Naive thymus-derived CD4-positive, alpha-beta T cell (primary cell): Measurements from ENCODE around the gene IGIP. TPM values are rescaled to one million over a fixed set of nuclear protein-coding genes. Genes with fewer than 3 reads are reported as not detected.

Source experiments
- ATAC-seq: fragments of 150-1000 bp; cut with Tn5 transposase; 2 replicates; pipeline ENCODE4 v1.10.0; 2021; ENCODE audit warnings: mild to moderate bottlenecking, moderate library complexity
- CTCF ChIA-PET: fragments of 350-600 bp; sonication (Branson Sonifier 250); formaldehyde crosslinking; loops from one replicate; lab custom pipeline; 2021; ENCODE audit warnings: antibody characterized with exemption; lab: Charles Lee
- POLR2A ChIA-PET: fragments of 350-600 bp; sonication (Branson Sonifier 250); formaldehyde crosslinking; loops from one replicate; lab custom pipeline; 2021; ENCODE audit warnings: antibody characterized with exemption, inconsistent platforms; lab: Charles Lee
- DNase-seq, 9 donors: peaks; one replicate each; pipeline versions ENCODE4 v3.0.0 to v3.0.0-alpha.2; 2020 to 2022; ENCODE audit warnings: mixed read lengths in 1 of 9
- H3K27ac ChIP-seq: one replicate; pipeline ENCODE4 v1.7.0; 2013; ENCODE audit warnings: mild to moderate bottlenecking, low read depth, low read length, moderate library complexity
- H3K27me3 ChIP-seq, 2 donors: one replicate each; pipeline ENCODE4 v1.7.0; 2013; ENCODE audit warnings: low read length in 2 of 2, mild to moderate bottlenecking in 2 of 2, moderate library complexity in 2 of 2; ENCODE audit not compliant: control insufficient read depth in 2 of 2, insufficient read depth in 2 of 2
- H3K36me3 ChIP-seq, 3 experiments: 1 replicate in 2 of 3; 2 replicates in 1 of 3; pipeline ENCODE4 v1.7.0; 2013; ENCODE audit warnings: low read length in 3 of 3, mild to moderate bottlenecking in 3 of 3, moderate library complexity in 1 of 3; ENCODE audit not compliant: insufficient read depth in 3 of 3, control insufficient read depth in 2 of 3
- H3K4me1 ChIP-seq, 2 donors: one replicate each; pipeline ENCODE4 v1.7.0; 2013; ENCODE audit warnings: low read length in 2 of 2, mild to moderate bottlenecking in 2 of 2, moderate library complexity in 1 of 2; ENCODE audit not compliant: control insufficient read depth in 2 of 2, insufficient read depth in 2 of 2
- H3K4me3 ChIP-seq: 2 replicates; pipeline ENCODE4 v1.7.0; 2013; ENCODE audit warnings: mild to moderate bottlenecking, low read length
- H3K9me3 ChIP-seq, 3 experiments: 1 replicate in 2 of 3; 2 replicates in 1 of 3; pipeline ENCODE4 v1.7.0; 2013; ENCODE audit warnings: low read length in 3 of 3; ENCODE audit not compliant: control insufficient read depth in 2 of 3
- H3K27ac Mint-ChIP-seq, 9 donors: one replicate each; pipeline ENCODE4 v1.8.0; 2020 to 2022; ENCODE audit warnings: mixed read lengths in 9 of 9, mild to moderate bottlenecking in 8 of 9, moderate library complexity in 5 of 9, inconsistent platforms in 2 of 9
- H3K27me3 Mint-ChIP-seq, 5 donors: one replicate each; pipeline ENCODE4 v1.8.0; 2021 to 2022; ENCODE audit warnings: mixed read lengths in 5 of 5, mild to moderate bottlenecking in 1 of 5
- H3K36me3 Mint-ChIP-seq, 5 donors: one replicate each; pipeline ENCODE4 v1.8.0; 2020 to 2022; ENCODE audit warnings: mixed read lengths in 5 of 5, mild to moderate bottlenecking in 3 of 5, inconsistent platforms in 1 of 5
- H3K4me1 Mint-ChIP-seq, 7 donors: one replicate each; pipeline ENCODE4 v1.8.0; 2020 to 2022; ENCODE audit warnings: mixed read lengths in 7 of 7, mild to moderate bottlenecking in 3 of 7, inconsistent platforms in 1 of 7
- H3K4me3 Mint-ChIP-seq, 10 donors: one replicate each; pipeline ENCODE4 v1.8.0; 2020 to 2022; ENCODE audit warnings: mild to moderate bottlenecking in 10 of 10, mixed read lengths in 10 of 10, moderate library complexity in 6 of 10, inconsistent platforms in 2 of 10
- H3K9me3 Mint-ChIP-seq, 11 donors: one replicate each; pipeline ENCODE4 v1.8.0; 2020 to 2022; ENCODE audit warnings: mixed read lengths in 11 of 11, mild to moderate bottlenecking in 4 of 11, inconsistent platforms in 1 of 11, moderate library complexity in 1 of 11
- intact Hi-C, 2 donors: fragments of 100-400 bp; cut with micrococcal nuclease; formaldehyde crosslinking; loops; one replicate each; pipeline ENCODE4 v1.15.1; 2023
- polyA plus RNA-seq, 2 donors: library from polyadenylated mRNA; unstranded; fragments of 300-500 nt; fragmentation: Illumina TruSeq; gene quantifications; one replicate each; pipeline ENCODE4 v1.2.3, GENCODE V29; 2021
- total RNA-seq, 6 experiments: library from RNA in 5 of 6; stranded (reverse) in 5 of 6; gene quantifications; 1 replicate in 5 of 6; 2 replicates in 1 of 6; pipeline ENCODE4 v1.2.3 and lab custom pipeline; 2021 to 2026

IGIP gene
- total and polyA plus RNA-seq, 7 experiments from 2014 or later, result 0.59 to 15.4 (median 4.7) TPM

DNA sequence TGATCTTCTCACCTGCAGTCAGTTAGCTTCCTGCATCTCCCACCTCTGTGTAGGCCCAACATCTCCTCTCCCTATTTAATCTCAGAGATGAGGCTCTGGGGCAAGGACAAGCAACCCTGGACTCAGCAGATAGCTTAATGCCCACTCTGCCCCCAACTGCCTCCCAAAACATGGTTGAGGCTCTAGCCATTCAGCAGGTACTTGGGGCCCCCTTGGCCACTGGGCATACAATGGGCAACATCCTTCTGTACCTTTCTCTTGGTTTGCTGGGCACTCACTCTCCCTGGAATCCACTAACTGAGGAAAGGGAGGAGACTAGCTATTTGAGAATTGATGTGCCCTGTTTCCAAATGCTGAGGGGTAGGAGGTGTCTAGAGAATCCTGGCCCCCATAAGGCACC lies 9.4 kb downstream of the IGIP start:
- Histone ChIP-seq H3K27me3 (no peaks in the 10 kb centered on the region), H3K9me3 (no peaks in the 10 kb centered on the region), H3K4me3 (no peak overlapping the region), H3K36me3 (no peaks in the 10 kb centered on the region), H3K4me1 (peaks cover 8 to 14% of the 10 kb centered on the region in 2 donors), H3K27ac (no peak overlapping the region)
- Mint-ChIP-seq H3K27ac (peak overlapping the region in 1 of 9 donors; percentile 33), H3K4me1 (peaks cover 30 to 60% (median 50%) of the 10 kb centered on the region in 7 donors), H3K36me3 (peaks cover 0 to 6% (median 0%) of the 10 kb centered on the region in 5 donors), H3K9me3 (no peaks in the 10 kb centered on the region), H3K4me3 (no peak overlapping the region), H3K27me3 (peaks cover 0 to 13% (median 0%) of the 10 kb centered on the region in 5 donors)
- ChIA-PET CTCF (interaction anchor here (1.3 to 1.5 kb wide), 2 partner anchors 9 to 11 kb away, joined by 4 to 5 read pairs; no protein-coding TSS in a partner anchor), POLR2A (interaction anchor here (2.5 kb wide), 1 partner anchor 17 kb away, joined by 7 read pairs; no protein-coding TSS in a partner anchor)
- intact Hi-C loops, result no loop called here
- no peak for ATAC-seq
- DNase-seq, result no peak

GRCh38 chr5:140136624-140137023 lies 10.9 kb downstream of the IGIP start:
- POLR2A ChIA-PET, result interaction anchor here (0.8 to 1.4 kb wide), 2 partner anchors 29 kb away, joined by 3 to 4 read pairs; no protein-coding TSS in a partner anchor
- Histone ChIP-seq H3K36me3 (no peaks in the 10 kb centered on the region), H3K9me3 (no peaks in the 10 kb centered on the region), H3K27ac (no peak overlapping the region), H3K27me3 (no peaks in the 10 kb centered on the region), H3K4me3 (no peak overlapping the region), H3K4me1 (peaks cover 7 to 9% of the 10 kb centered on the region in 2 donors)
- Mint-ChIP-seq H3K27me3 (peaks cover 0 to 19% (median 0%) of the 10 kb centered on the region in 5 donors), H3K4me3 (no peak overlapping the region), H3K27ac (no peak overlapping the region), H3K4me1 (peaks cover 24 to 46% (median 38%) of the 10 kb centered on the region in 7 donors), H3K9me3 (no peaks in the 10 kb centered on the region), H3K36me3 (peaks cover 0 to 6% (median 0%) of the 10 kb centered on the region in 5 donors)
- CTCF ChIA-PET, result interaction anchor here (1.5 kb wide), 1 partner anchor 64 kb away, joined by 5 read pairs; no protein-coding TSS in a partner anchor
- ATAC-seq (no peak), DNase-seq (no peak)
- intact Hi-C loops, result no loop called here

GRCh38 chr5:140140435-140140834 lies 14.7 kb downstream of the IGIP start:
- no peak overlapping the region for H3K27ac Mint-ChIP-seq
- CTCF ChIA-PET, result interaction anchor here (1.1 kb wide), 1 partner anchor 71 kb away, joined by 3 read pairs; no protein-coding TSS in a partner anchor
- intact Hi-C loops, result no loop called here

GRCh38 chr5:140141241-140141640 lies 15.5 kb downstream of the IGIP start:
- Histone ChIP-seq H3K9me3 (no peaks in the 10 kb centered on the region), H3K4me1 (peaks cover 6 to 9% of the 10 kb centered on the region in 2 donors), H3K27ac (no peak overlapping the region), H3K36me3 (no peaks in the 10 kb centered on the region), H3K4me3 (no peak overlapping the region), H3K27me3 (peaks cover 0 to 6% of the 10 kb centered on the region in 2 donors)
- CTCF ChIA-PET, result interaction anchor here (0.9 to 6.6 kb wide), 4 partner anchors 17 to 68 kb away, joined by 3 to 109 read pairs (median 21); no protein-coding TSS in a partner anchor
- POLR2A ChIA-PET, result interaction anchor here (2.6 kb wide), 1 partner anchor 26 kb away, joined by 7 read pairs; no protein-coding TSS in a partner anchor
- intact Hi-C loops, result no loop called here
- Mint-ChIP-seq H3K36me3 (peaks cover 0 to 6% (median 0%) of the 10 kb centered on the region in 5 donors), H3K4me1 (peaks cover 9 to 28% (median 22%) of the 10 kb centered on the region in 7 donors), H3K4me3 (no peak overlapping the region), H3K27me3 (peaks cover 8 to 42% (median 8%) of the 10 kb centered on the region in 5 donors), H3K9me3 (no peaks in the 10 kb centered on the region), H3K27ac (no peak overlapping the region)
- no peak for ATAC-seq
- no peak for DNase-seq

More at GRCh38 chr5:140140435-140140834, 14.7 kb downstream of the IGIP start:
- Histone ChIP-seq H3K4me1 (peaks cover 4 to 5% of the 10 kb centered on the region in 2 donors), H3K9me3 (no peaks in the 10 kb centered on the region), H3K27me3 (peaks cover 0 to 5% of the 10 kb centered on the region in 2 donors), H3K4me3 (no peak overlapping the region), H3K27ac (no peak overlapping the region), H3K36me3 (no peaks in the 10 kb centered on the region)
- Mint-ChIP-seq H3K36me3 (peaks cover 0 to 6% (median 0%) of the 10 kb centered on the region in 5 donors), H3K9me3 (no peaks in the 10 kb centered on the region), H3K4me1 (peaks cover 6 to 33% (median 24%) of the 10 kb centered on the region in 7 donors), H3K4me3 (no peak overlapping the region), H3K27me3 (peaks cover 6 to 35% (median 7%) of the 10 kb centered on the region in 5 donors)
- DNase-seq, result no peak
- POLR2A ChIA-PET, result no interaction called here
- ATAC-seq, result no peak

GRCh38 chr5:140142246-140142645 lies 16.5 kb downstream of the IGIP start:
- Mint-ChIP-seq H3K27me3 (peaks cover 8 to 49% (median 14%) of the 10 kb centered on the region in 5 donors), H3K4me1 (peaks cover 14 to 33% (median 26%) of the 10 kb centered on the region in 7 donors), H3K36me3 (peaks cover 0 to 6% (median 0%) of the 10 kb centered on the region in 5 donors), H3K4me3 (no peak overlapping the region), H3K9me3 (no peaks in the 10 kb centered on the region), H3K27ac (no peak overlapping the region)
- DNase-seq (no peak), ATAC-seq (no peak)
- Histone ChIP-seq H3K27me3 (peaks cover 0 to 6% of the 10 kb centered on the region in 2 donors), H3K4me3 (no peak overlapping the region), H3K36me3 (no peaks in the 10 kb centered on the region), H3K27ac (no peak overlapping the region), H3K9me3 (no peaks in the 10 kb centered on the region), H3K4me1 (peaks cover 6 to 9% of the 10 kb centered on the region in 2 donors)
- POLR2A ChIA-PET, result interaction anchor here (2.6 kb wide), 1 partner anchor 27 kb away, joined by 7 read pairs; no protein-coding TSS in a partner anchor
- CTCF ChIA-PET, result interaction anchor here (0.6 to 6.6 kb wide), 7 partner anchors 11 to 85 kb away, joined by 3 to 109 read pairs (median 4); no protein-coding TSS in a partner anchor
- intact Hi-C loops, result no loop called here

DNA sequence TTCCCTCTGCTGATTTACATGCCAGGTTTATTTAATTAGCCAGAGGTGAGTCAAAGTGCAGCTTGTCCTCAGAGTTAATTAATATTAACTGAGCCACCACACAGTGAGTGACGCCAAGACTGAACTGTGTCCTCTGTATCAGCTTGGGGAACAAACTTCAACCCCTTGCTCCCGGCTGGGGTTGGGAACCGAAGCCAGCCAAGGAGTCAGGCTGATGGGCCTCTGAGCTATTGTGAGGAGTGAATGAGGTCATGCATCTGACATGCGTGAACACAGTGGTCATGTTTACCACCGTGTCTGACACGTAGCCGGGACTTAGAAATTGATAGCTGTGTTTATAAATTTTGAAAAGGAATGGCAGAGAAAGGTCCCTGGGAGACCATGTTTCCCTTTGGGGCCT lies 17.1 kb downstream of the IGIP start:
- Histone ChIP-seq H3K27ac (no peak overlapping the region), H3K36me3 (no peaks in the 10 kb centered on the region), H3K9me3 (no peaks in the 10 kb centered on the region), H3K4me3 (no peak overlapping the region), H3K27me3 (peaks cover 0 to 6% of the 10 kb centered on the region in 2 donors), H3K4me1 (peaks cover 6 to 9% of the 10 kb centered on the region in 2 donors)
- no peak overlapping the region for H3K27ac Mint-ChIP-seq
- ChIA-PET POLR2A (interaction anchor here (0.6 to 2.6 kb wide), 2 partner anchors 25 to 28 kb away, joined by 3 to 7 read pairs; no protein-coding TSS in a partner anchor), CTCF (interaction anchor here (0.5 to 6.6 kb wide), 7 partner anchors 11 to 557 kb away, joined by 3 to 109 read pairs (median 21); partner anchors contain the start of genes PURA and ZMAT2)
- no peak overlapping the region for H3K4me3 Mint-ChIP-seq
- peaks cover 9 to 52% (median 17%) of the 10 kb centered on the region in 5 donors for H3K27me3 Mint-ChIP-seq
- ATAC-seq, result no peak
- intact Hi-C loops, result no loop called here
- peaks cover 14 to 30% (median 27%) of the 10 kb centered on the region in 7 donors for H3K4me1 Mint-ChIP-seq
- DNase-seq, result no peak
- no peaks in the 10 kb centered on the region for H3K9me3 Mint-ChIP-seq
- H3K36me3 Mint-ChIP-seq, result peaks cover 0 to 5% (median 0%) of the 10 kb centered on the region in 5 donors
